Measurements from ENCODE around the gene TYRP1. TPM values are rescaled to one million over a fixed set of nuclear protein-coding genes. Genes with fewer than 3 reads are reported as not detected.

TYRP1 gene
- total RNA-seq, 3 donors from 2014 or later (not counting 1 experiment from before 2014, with no cell fraction given), result not detected

DNA sequence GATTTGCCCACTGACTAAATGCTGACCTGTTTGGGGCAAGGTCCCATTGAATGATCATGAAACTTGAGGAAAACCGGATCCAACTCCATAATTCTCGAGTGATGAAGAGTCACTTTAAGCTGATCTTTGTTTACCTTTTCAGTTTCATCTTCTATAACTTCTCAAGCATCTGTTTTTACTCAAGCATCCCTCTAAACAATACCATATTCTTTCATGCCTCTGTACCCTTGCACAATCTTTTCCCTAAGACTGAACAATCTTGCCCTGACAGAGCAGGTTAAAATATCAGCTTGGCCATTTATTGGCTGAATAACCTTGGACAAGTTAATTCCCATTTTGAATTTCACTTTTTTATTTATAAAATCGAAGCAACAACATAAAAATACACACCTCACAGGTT, 39.8 kb downstream of the TYRP1 start:
- Mint-ChIP-seq H3K36me3 (no peaks in the 10 kb centered on the region), H3K27me3 (ENCODE audit: low read depth in 2 of 2) (no peaks in the 10 kb centered on the region), H3K9me3 (peaks cover 7 to 16% of the 10 kb centered on the region in 2 donors), H3K4me3 (no peak overlapping the region), H3K27ac (no peak overlapping the region), H3K4me1 (no peaks in the 10 kb centered on the region)
- intact Hi-C loops (cut with micrococcal nuclease), result no loop called here
- Histone ChIP-seq H3K4me3 (ENCODE audit: low read length) (no peak overlapping the region), H3K9me3 (ENCODE audit: control insufficient read depth, insufficient read depth, low read length) (no peaks in the 10 kb centered on the region), H3K36me3 (ENCODE audit: control insufficient read depth, insufficient read depth, low read length) (no peaks in the 10 kb centered on the region), H3K27ac (ENCODE audit: low read length) (no peak overlapping the region), H3K27me3 (ENCODE audit: control insufficient read depth, insufficient read depth, low read length) (no peaks in the 10 kb centered on the region), H3K4me1 (ENCODE audit: control insufficient read depth, insufficient read depth, low read length) (no peaks in the 10 kb centered on the region)
- WGBS (ENCODE audit: insufficient coverage), result 87% methylated on average over 2 of the region's 3 CpGs
- ATAC-seq, result no peak
- TF ChIP-seq CTCF (IDR thresholded peaks at IDR 0.05), result no peak
- no peak for DNase-seq

DNA sequence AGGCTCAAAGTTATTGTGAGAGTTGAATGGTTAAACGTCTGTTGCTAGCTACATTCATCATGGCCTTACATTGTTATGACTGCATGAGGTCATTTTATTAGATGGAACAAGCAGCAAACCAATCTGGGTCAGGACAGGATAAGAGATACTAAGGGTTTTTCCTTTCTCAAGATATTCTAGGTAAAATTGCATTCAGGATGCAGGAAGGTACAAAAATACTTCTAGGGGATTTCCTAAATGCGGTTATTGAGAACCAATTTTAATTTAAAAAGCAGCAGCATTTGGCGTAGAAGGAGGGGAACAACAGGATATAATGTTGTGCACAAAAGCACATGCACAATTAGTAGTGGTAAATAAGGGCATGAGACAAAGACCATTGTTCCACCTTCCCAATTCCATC, 42.5 kb downstream of the TYRP1 start:
- intact Hi-C loops (cut with micrococcal nuclease), result no loop called here
- H3K36me3 Mint-ChIP-seq, result no peaks in the 10 kb centered on the region
- ATAC-seq (no peak), DNase-seq (no peak)
- peaks cover 11 to 19% of the 10 kb centered on the region in 2 donors for H3K9me3 Mint-ChIP-seq
- TF ChIP-seq CTCF (IDR thresholded peaks at IDR 0.05), result no peak
- Histone ChIP-seq H3K27ac (ENCODE audit: low read length) (no peak overlapping the region), H3K36me3 (ENCODE audit: control insufficient read depth, insufficient read depth, low read length) (no peaks in the 10 kb centered on the region), H3K4me1 (ENCODE audit: control insufficient read depth, insufficient read depth, low read length) (no peaks in the 10 kb centered on the region), H3K4me3 (ENCODE audit: low read length) (no peak overlapping the region), H3K9me3 (ENCODE audit: control insufficient read depth, insufficient read depth, low read length) (no peaks in the 10 kb centered on the region), H3K27me3 (ENCODE audit: control insufficient read depth, insufficient read depth, low read length) (no peaks in the 10 kb centered on the region)
- no peak overlapping the region for H3K4me3 Mint-ChIP-seq
- WGBS (ENCODE audit: insufficient coverage), result 35% methylated on average over 3 of the region's 3 CpGs
- no peak overlapping the region for H3K27ac Mint-ChIP-seq
- H3K27me3 Mint-ChIP-seq (ENCODE audit: low read depth in 2 of 2), result no peaks in the 10 kb centered on the region
- H3K4me1 Mint-ChIP-seq, result no peaks in the 10 kb centered on the region

- Mint-ChIP-seq H3K4me1 (no peaks in the 10 kb centered on the region), H3K36me3 (no peaks in the 10 kb centered on the region), H3K27ac (no peak overlapping the region), H3K9me3 (peaks cover 16 to 23% of the 10 kb centered on the region in 2 donors), H3K27me3 (ENCODE audit: low read depth in 2 of 2) (no peaks in the 10 kb centered on the region), H3K4me3 (no peak overlapping the region)
- no peak overlapping the region for H3K4me3 ChIP-seq (ENCODE audit: low read length)
- no peaks in the 10 kb centered on the region for H3K27me3 ChIP-seq (ENCODE audit: control insufficient read depth, insufficient read depth, low read length)
- intact Hi-C loops (cut with micrococcal nuclease), result no loop called here
- no peak for TF ChIP-seq CTCF (IDR thresholded peaks at IDR 0.05)
- DNase-seq (no peak), ATAC-seq (no peak)
- no CpG with 5 or more reads among the region's 1 CpG for WGBS (ENCODE audit: insufficient coverage)
- H3K4me1 ChIP-seq (ENCODE audit: control insufficient read depth, insufficient read depth, low read length), result no peaks in the 10 kb centered on the region
- no peaks in the 10 kb centered on the region for H3K9me3 ChIP-seq (ENCODE audit: control insufficient read depth, insufficient read depth, low read length)
- no peak overlapping the region for H3K27ac ChIP-seq (ENCODE audit: low read length)
- H3K36me3 ChIP-seq (ENCODE audit: control insufficient read depth, insufficient read depth, low read length), result no peaks in the 10 kb centered on the region
Measured at GRCh38 chr9:12737871-12738270, 44.7 kb downstream of the TYRP1 start.

GRCh38 chr9:12739014-12739652, 45.9 kb downstream of the TYRP1 start:
- no peaks in the 10 kb centered on the region for H3K36me3 Mint-ChIP-seq
- H3K27ac Mint-ChIP-seq, result no peak overlapping the region
- DNase-seq (no peak), ATAC-seq (no peak)
- Histone ChIP-seq H3K4me1 (ENCODE audit: control insufficient read depth, insufficient read depth, low read length) (no peaks in the 10 kb centered on the region), H3K4me3 (ENCODE audit: low read length) (no peak overlapping the region), H3K27ac (ENCODE audit: low read length) (no peak overlapping the region), H3K27me3 (ENCODE audit: control insufficient read depth, insufficient read depth, low read length) (no peaks in the 10 kb centered on the region), H3K36me3 (ENCODE audit: control insufficient read depth, insufficient read depth, low read length) (no peaks in the 10 kb centered on the region), H3K9me3 (ENCODE audit: control insufficient read depth, insufficient read depth, low read length) (no peaks in the 10 kb centered on the region)
- no peak overlapping the region for H3K4me3 Mint-ChIP-seq
- no peak for TF ChIP-seq CTCF (IDR thresholded peaks at IDR 0.05)
- intact Hi-C loops (cut with micrococcal nuclease), result no loop called here
- H3K9me3 Mint-ChIP-seq, result peaks cover 13 to 24% of the 10 kb centered on the region in 2 donors
- H3K27me3 Mint-ChIP-seq (ENCODE audit: low read depth in 2 of 2), result no peaks in the 10 kb centered on the region
- H3K4me1 Mint-ChIP-seq, result no peaks in the 10 kb centered on the region

Data from natural killer cell (primary cell).